ENCODE results near the gene JAG2. TPM values are rescaled to one million over a fixed set of nuclear protein-coding genes. Genes with fewer than 3 reads are reported as not detected.
A peak's percentile ranks its signal among the peaks of the same experiment; 100 is the strongest.

Gene JAG2
- total RNA-seq, 1 experiment from 2014 or later: 12.2 TPM

GRCh38 chr14:105093431-105094192 lies 75.0 kb downstream of the JAG2 start:
- ChIA-PET CTCF (interaction anchor here (0.6 to 1.6 kb wide), 20 partner anchors 14 to 378 kb away, joined by 3 to 7 read pairs (median 4); partner anchors contain the start of gene JAG2), POLR2A (no interaction called here)
- TF ChIP-seq ZBTB21 (CRISPR knock-in tag; IDR thresholded peaks at IDR 0.05; ENCODE audit: borderline replicate concordance): 0 out of 2 replicates have a peak, but pooled peaks have one; percentile 28
- TF ChIP-seq KAT7 (CRISPR knock-in tag; IDR thresholded peaks at IDR 0.05; ENCODE audit: borderline replicate concordance): no peak
- TF ChIP-seq E2F5 (CRISPR knock-in tag; IDR thresholded peaks at IDR 0.05): peak; percentile 54; the same call in 1 of the 2 replicates
- peak; percentile 94 for TF ChIP-seq HMGXB4 (CRISPR knock-in tag; IDR thresholded peaks at IDR 0.05)
- TF ChIP-seq ATF3 (CRISPR knock-in tag; conservative IDR thresholded peaks at IDR 0.05): no peak
- TF ChIP-seq CTCF (IDR thresholded peaks at IDR 0.05): 0 out of 2 replicates have a peak, but pooled peaks have one; percentile 9
- TF ChIP-seq ZNF317 (CRISPR knock-in tag; IDR thresholded peaks at IDR 0.05; ENCODE audit: borderline replicate concordance, low read depth): 0 out of 2 replicates have a peak, but pooled peaks have one; percentile 39
- 0 out of 2 replicates have a peak, but pooled peaks have one; percentile 63 for TF ChIP-seq STAT6 (CRISPR knock-in tag; conservative IDR thresholded peaks at IDR 0.05; ENCODE audit: low read depth)
- TF ChIP-seq NR1H2 (CRISPR knock-in tag; IDR thresholded peaks at IDR 0.05): no peak
- peak; percentile 67; the same call in 1 of the 2 replicates for TF ChIP-seq SP1 (CRISPR knock-in tag; conservative IDR thresholded peaks at IDR 0.05)
- DNase-seq (ENCODE audit: low spot score): peak; percentile 94
- Mint-ChIP-seq H3K9me3 (peaks cover 6% of the 10 kb centered on the region), H3K4me1 (peaks cover 14% of the 10 kb centered on the region; the same call in 1 of the 2 replicates), H3K4me3 (peak overlapping the region; percentile 58), H3K27ac (no peak overlapping the region), H3K36me3 (no peaks in the 10 kb centered on the region), H3K27me3 (ENCODE audit: low read depth) (peaks cover 53% of the 10 kb centered on the region)
- peak; percentile 90 for ATAC-seq

GRCh38 chr14:105093038-105093430 lies 75.5 kb downstream of the JAG2 start:
- POLR2A ChIA-PET: no interaction called here
- Mint-ChIP-seq H3K4me1 (peaks cover 16% of the 10 kb centered on the region; the same call in 1 of the 2 replicates), H3K4me3 (peak overlapping the region; percentile 79), H3K27ac (no peak overlapping the region), H3K9me3 (peaks cover under 1% of the 10 kb centered on the region; the same call in 1 of the 2 replicates), H3K36me3 (no peaks in the 10 kb centered on the region), H3K27me3 (ENCODE audit: low read depth) (peaks cover 55% of the 10 kb centered on the region)
- ATAC-seq (no peak), DNase-seq (ENCODE audit: low spot score) (no peak)
- CTCF ChIA-PET: interaction anchor here (1.3 kb wide), 1 partner anchor 47 kb away, joined by 4 read pairs; no protein-coding TSS in a partner anchor
- TF ChIP-seq CBFB (CRISPR knock-in tag; IDR thresholded peaks at IDR 0.05; ENCODE audit: low read depth) (no peak), ZNF138 (CRISPR knock-in tag; conservative IDR thresholded peaks at IDR 0.05) (no peak), TEAD4 (CRISPR knock-in tag; IDR thresholded peaks at IDR 0.05) (no peak), TP53 (CRISPR knock-in tag; IDR thresholded peaks at IDR 0.05) (no peak), SP1 (CRISPR knock-in tag; conservative IDR thresholded peaks at IDR 0.05) (no peak), E2F1 (CRISPR knock-in tag; IDR thresholded peaks at IDR 0.05) (no peak), ZNF317 (CRISPR knock-in tag; IDR thresholded peaks at IDR 0.05; ENCODE audit: borderline replicate concordance, low read depth) (no peak), ZNF425 (CRISPR knock-in tag; conservative IDR thresholded peaks at IDR 0.05) (no peak), GABPB1 (CRISPR knock-in tag; IDR thresholded peaks at IDR 0.05) (no peak), PRRX2 (CRISPR knock-in tag; IDR thresholded peaks at IDR 0.05) (no peak), MYBL2 (CRISPR knock-in tag; IDR thresholded peaks at IDR 0.05) (no peak), NFATC4 (CRISPR knock-in tag; IDR thresholded peaks at IDR 0.05) (no peak)

Measured in WTC11 (cell line).